ENCODE data around the gene KCNN2. TPM values are rescaled to one million over a fixed set of nuclear protein-coding genes. Genes with fewer than 3 reads are reported as not detected.
A peak's percentile ranks its signal among the peaks of the same experiment; 100 is the strongest.

Gene KCNN2
- total and polyA plus RNA-seq, 2 donors (not counting 3 experiments of a cell fraction or from before 2014, with no cell fraction given) = 0.32 to 1.9 TPM

GRCh38 chr5:114391321-114391720, 29.5 kb downstream of the KCNN2 start:
- BruUV-seq (replicated peaks) = no TSS peak
- no peaks in the 10 kb centered on the region for H3K4me1 ChIP-seq (ENCODE audit: control insufficient read depth, extremely low read depth, insufficient read depth, low read length)
- no peaks in the 10 kb centered on the region for H3K9me3 ChIP-seq (replicated peaks; ENCODE audit: control insufficient read depth, insufficient read depth, low read length)
- no peaks in the 10 kb centered on the region for H3K79me2 ChIP-seq (ENCODE audit: control insufficient read depth, insufficient read depth, low read length)
- H3K36me3 ChIP-seq (ENCODE audit: control insufficient read depth in 2 of 2, extremely low read depth in 1 of 2, insufficient read depth in 2 of 2, low read length in 2 of 2) = no peaks in the 10 kb centered on the region
- ChIA-PET POLR2A (no interaction called here), CTCF (no interaction called here)
- no peak overlapping the region for H2AFZ ChIP-seq (ENCODE audit: low read depth, low read length)
- intact Hi-C loops (cut with micrococcal nuclease) = no loop called here
- H3K27me3 ChIP-seq (ENCODE audit: control insufficient read depth in 2 of 2, insufficient read depth in 2 of 2, low read length in 2 of 2) = peaks cover 0 to 2% of the 10 kb centered on the region in 2 experiments
- no peak overlapping the region for H3K4me3 ChIP-seq (replicated peaks in 1 of 3; ENCODE audit: insufficient read depth in 1 of 3, low read depth in 1 of 3, low read length in 3 of 3)
- FAIRE-seq = no peak
- H3K4me2 ChIP-seq (ENCODE audit: insufficient read depth, low read length) = no peak overlapping the region
- TF ChIP-seq POLR2AphosphoS5 (IDR thresholded peaks at IDR 0.05; ENCODE audit: insufficient read depth, low read depth, low read length) (no peak), GATA2 (IDR thresholded peaks at IDR 0.05; ENCODE audit: insufficient read depth, insufficient read length, low read depth, low read length) (no peak), JUN (IDR thresholded peaks at IDR 0.05; ENCODE audit: borderline replicate concordance, insufficient read depth, insufficient read length, low read depth) (peak; percentile 42), FOS (IDR thresholded peaks at IDR 0.05; ENCODE audit: borderline replicate concordance, insufficient read depth, low read length) (peak; percentile 49), POLR2A (IDR thresholded peaks at IDR 0.05; ENCODE audit: low read depth, low read length) (no peak), EZH2 (IDR thresholded peaks at IDR 0.05; ENCODE audit: borderline replicate concordance, low read depth, low read length, severe bottlenecking) (no peak)
- dilution Hi-C loops (cut with MboI; ENCODE audit: extremely low pct_ligation_motif_present, low sequenced_read_pairs) = no loop called here
- DNase-seq (ENCODE audit: low read depth, low spot score) = peak; percentile 45
- no peaks in the 10 kb centered on the region for H4K20me1 ChIP-seq (replicated peaks; ENCODE audit: control insufficient read depth, extremely low read depth, insufficient read depth, low read length)
- no peak overlapping the region for H3K9ac ChIP-seq (replicated peaks; ENCODE audit: extremely low read depth, insufficient read depth, low read length)
- H3K9me1 ChIP-seq (replicated peaks; ENCODE audit: control insufficient read depth, extremely low read depth, insufficient read depth, low read length) = no peaks in the 10 kb centered on the region
- H3K27ac ChIP-seq (ENCODE audit: insufficient read depth, low read depth, low read length) = no peak overlapping the region

DNA sequence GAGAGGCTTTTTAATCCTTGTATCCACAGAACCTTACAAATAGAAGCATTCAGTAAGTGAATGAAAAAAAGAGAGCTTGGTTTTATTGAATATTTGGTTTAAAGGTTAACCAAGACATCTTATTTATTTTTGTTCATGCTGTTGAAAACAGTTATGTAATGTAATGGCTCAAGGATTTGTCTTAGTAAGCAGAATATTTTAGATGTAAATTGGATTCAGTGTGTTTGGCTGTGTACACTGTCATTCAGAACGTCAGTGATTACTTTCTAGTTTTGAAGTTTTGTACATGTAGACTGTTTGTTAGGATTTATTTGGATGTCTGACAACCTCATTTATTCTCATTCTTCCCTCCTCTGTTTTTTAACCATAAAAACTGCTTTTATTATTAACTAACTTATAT, 31.3 kb downstream of the KCNN2 start:
- Histone ChIP-seq H3K9me3 (replicated peaks; ENCODE audit: control insufficient read depth, insufficient read depth, low read length) (no peaks in the 10 kb centered on the region), H3K9ac (replicated peaks; ENCODE audit: extremely low read depth, insufficient read depth, low read length) (no peak overlapping the region), H4K20me1 (replicated peaks; ENCODE audit: control insufficient read depth, extremely low read depth, insufficient read depth, low read length) (no peaks in the 10 kb centered on the region), H3K27ac (ENCODE audit: insufficient read depth, low read depth, low read length) (no peak overlapping the region), H2AFZ (ENCODE audit: low read depth, low read length) (no peak overlapping the region), H3K27me3 (ENCODE audit: control insufficient read depth in 2 of 2, insufficient read depth in 2 of 2, low read length in 2 of 2) (peaks cover 0 to 2% of the 10 kb centered on the region in 2 experiments), H3K4me3 (replicated peaks in 1 of 3; ENCODE audit: insufficient read depth in 1 of 3, low read depth in 1 of 3, low read length in 3 of 3) (no peak overlapping the region), H3K9me1 (replicated peaks; ENCODE audit: control insufficient read depth, extremely low read depth, insufficient read depth, low read length) (no peaks in the 10 kb centered on the region), H3K79me2 (ENCODE audit: control insufficient read depth, insufficient read depth, low read length) (no peaks in the 10 kb centered on the region), H3K36me3 (ENCODE audit: control insufficient read depth in 2 of 2, extremely low read depth in 1 of 2, insufficient read depth in 2 of 2, low read length in 2 of 2) (no peaks in the 10 kb centered on the region), H3K4me2 (ENCODE audit: insufficient read depth, low read length) (no peak overlapping the region), H3K4me1 (ENCODE audit: control insufficient read depth, extremely low read depth, insufficient read depth, low read length) (no peaks in the 10 kb centered on the region)
- DNase-seq (ENCODE audit: low read depth, low spot score) = no peak
- BruUV-seq (replicated peaks) = no TSS peak
- CTCF ChIA-PET = no interaction called here
- POLR2A ChIA-PET = no interaction called here
- no peak for FAIRE-seq
- intact Hi-C loops (cut with micrococcal nuclease) (no loop called here), dilution Hi-C loops (cut with MboI; ENCODE audit: extremely low pct_ligation_motif_present, low sequenced_read_pairs) (no loop called here)
- TF ChIP-seq JUN (IDR thresholded peaks at IDR 0.05; ENCODE audit: borderline replicate concordance, insufficient read depth, insufficient read length, low read depth) (no peak), POLR2AphosphoS5 (IDR thresholded peaks at IDR 0.05; ENCODE audit: insufficient read depth, low read depth, low read length) (no peak), POLR2A (IDR thresholded peaks at IDR 0.05; ENCODE audit: low read depth, low read length) (no peak), MYC (IDR thresholded peaks at IDR 0.05; ENCODE audit: low read depth, low read length) (no peak), GATA2 (IDR thresholded peaks at IDR 0.05; ENCODE audit: insufficient read depth, insufficient read length, low read depth, low read length) (no peak), EZH2 (IDR thresholded peaks at IDR 0.05; ENCODE audit: borderline replicate concordance, low read depth, low read length, severe bottlenecking) (no peak), FOS (IDR thresholded peaks at IDR 0.05; ENCODE audit: borderline replicate concordance, insufficient read depth, low read length) (no peak), CTCF (IDR thresholded peaks at IDR 0.05; ENCODE audit: extremely low read depth in 1 of 2, insufficient read depth in 1 of 2, low read depth in 1 of 2, low read length in 2 of 2) (no peak)
- TF ChIP-seq, protein P1, sequence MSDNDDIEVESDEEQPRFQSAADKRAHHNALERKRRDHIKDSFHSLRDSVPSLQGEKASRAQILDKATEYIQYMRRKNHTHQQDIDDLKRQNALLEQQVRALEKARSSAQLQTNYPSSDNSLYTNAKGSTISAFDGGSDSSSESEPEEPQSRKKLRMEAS (IDR thresholded peaks at IDR 0.05; ENCODE audit: insufficient read depth, insufficient read length) = no peak

All from endothelial cell of umbilical vein (primary cell).